ENCODE measurements around the gene WNT3. TPM values are rescaled to one million over a fixed set of nuclear protein-coding genes. Genes with fewer than 3 reads are reported as not detected.

WNT3 gene
- total and polyA plus RNA-seq, 2 of the 8 experiments (the other 6 are each of a cell fraction or from before 2014, with no cell fraction given) = 0.56 to 2.0 TPM

DNA sequence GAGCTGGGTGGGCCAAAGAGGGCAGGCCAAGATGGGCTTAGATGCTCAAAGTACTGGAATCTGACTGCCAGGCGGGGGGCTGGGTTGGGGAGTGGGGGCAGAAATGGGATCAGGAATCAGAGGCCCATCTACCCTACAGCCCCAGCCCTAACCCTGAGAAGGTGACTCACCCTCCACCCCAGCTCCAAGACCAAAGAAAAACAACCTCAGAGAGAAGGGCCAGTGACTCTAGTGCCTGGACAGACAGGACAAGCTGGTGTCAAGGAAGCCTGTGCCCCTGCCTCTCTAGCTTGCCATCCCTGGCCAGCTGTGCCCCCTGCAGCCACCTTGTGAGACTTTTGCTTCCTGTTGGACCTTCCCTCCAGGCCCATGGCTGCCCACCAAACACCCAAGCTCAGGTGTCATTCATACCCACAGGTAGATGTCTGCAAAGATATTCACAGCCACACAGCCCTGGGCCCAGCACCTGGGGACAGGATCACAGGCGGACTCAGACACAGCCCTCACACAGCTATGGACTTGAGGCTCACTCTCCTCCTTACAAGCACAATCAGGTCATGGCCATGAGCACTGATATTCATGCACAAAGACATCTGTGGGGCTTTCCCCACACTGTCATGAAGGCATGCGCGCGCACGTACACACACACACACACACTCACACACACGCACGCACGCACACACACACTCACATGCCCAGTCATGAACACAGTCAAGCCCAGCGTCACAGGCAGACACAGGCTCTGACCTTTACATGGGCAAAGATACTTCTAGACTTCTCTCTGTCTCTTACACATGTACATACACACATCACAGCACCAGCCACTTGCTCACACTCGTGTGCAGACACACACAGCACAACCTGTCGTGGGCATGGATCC lies 2.8 kb downstream of the WNT3 start (continued):
- TF ChIP-seq, protein P1, sequence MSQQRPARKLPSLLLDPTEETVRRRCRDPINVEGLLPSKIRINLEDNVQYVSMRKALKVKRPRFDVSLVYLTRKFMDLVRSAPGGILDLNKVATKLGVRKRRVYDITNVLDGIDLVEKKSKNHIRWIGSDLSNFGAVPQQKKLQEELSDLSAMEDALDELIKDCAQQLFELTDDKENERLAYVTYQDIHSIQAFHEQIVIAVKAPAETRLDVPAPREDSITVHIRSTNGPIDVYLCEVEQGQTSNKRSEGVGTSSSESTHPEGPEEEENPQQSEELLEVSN (IDR thresholded peaks at IDR 0.05) = no peak
- TF ChIP-seq, protein P2, sequence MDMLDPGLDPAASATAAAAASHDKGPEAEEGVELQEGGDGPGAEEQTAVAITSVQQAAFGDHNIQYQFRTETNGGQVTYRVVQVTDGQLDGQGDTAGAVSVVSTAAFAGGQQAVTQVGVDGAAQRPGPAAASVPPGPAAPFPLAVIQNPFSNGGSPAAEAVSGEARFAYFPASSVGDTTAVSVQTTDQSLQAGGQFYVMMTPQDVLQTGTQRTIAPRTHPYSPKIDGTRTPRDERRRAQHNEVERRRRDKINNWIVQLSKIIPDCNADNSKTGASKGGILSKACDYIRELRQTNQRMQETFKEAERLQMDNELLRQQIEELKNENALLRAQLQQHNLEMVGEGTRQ (IDR thresholded peaks at IDR 0.05; ENCODE audit: low read length) = no peak

Data from H1 (cell line).